SK-N-SH treated with all-trans-retinoic acid at 6 μM for 48 hours (cell line): ENCODE data around the gene IMPG2.

Experiments used
- ATAC-seq: fragments of 200-7000 bp; cut with Tn5 transposase; 3 replicates; pipeline ENCODE4 v1.9.1; 2020; ENCODE audit warnings: mild to moderate bottlenecking, moderate library complexity
- ARNTL ChIP-seq: fragments of 450-650 bp; formaldehyde crosslinking; IDR thresholded peaks from 2 replicates; pipeline ENCODE4 v1.5.0; 2020; ENCODE audit warnings: low read depth, mild to moderate bottlenecking, moderate library complexity, borderline replicate concordance
- BACH2 ChIP-seq: fragments of 250-450 bp; sonication (Bioruptor Pico); IDR thresholded peaks from 2 replicates; pipeline ENCODE4 v1.9.0; 2021; ENCODE audit warnings: mild to moderate bottlenecking, borderline replicate concordance
- CREB5 ChIP-seq: fragments of 250-450 bp; sonication (Bioruptor Pico); IDR thresholded peaks from 2 replicates; pipeline ENCODE4 v1.5.1; 2020; ENCODE audit warnings: low read depth, mild to moderate bottlenecking, moderate library complexity
- CSDC2 ChIP-seq: fragments of 250-450 bp; sonication (Bioruptor Pico); IDR thresholded peaks from 2 replicates; pipeline ENCODE4 v1.5.0; 2020; ENCODE audit warnings: mild to moderate bottlenecking, moderate library complexity
- CSRNP3 ChIP-seq: fragments of 250-450 bp; sonication (Bioruptor Pico); IDR thresholded peaks from 2 replicates; pipeline ENCODE4 v1.5.1; 2021; ENCODE audit warnings: mild to moderate bottlenecking, moderate library complexity
- ESRRG ChIP-seq: fragments of 250-450 bp; sonication (Bioruptor Pico); IDR thresholded peaks from 2 replicates; pipeline ENCODE4 v1.6.1; 2021; ENCODE audit warnings: mild to moderate bottlenecking
- GLIS3 ChIP-seq: fragments of 250-450 bp; sonication (Bioruptor Pico); IDR thresholded peaks from 2 replicates; pipeline ENCODE4 v1.5.0; 2020; ENCODE audit warnings: mild to moderate bottlenecking, moderate library complexity
- ISL1 ChIP-seq: fragments of 250-450 bp; sonication (Bioruptor Pico); IDR thresholded peaks from 2 replicates; pipeline ENCODE4 v2.1.2; 2022; ENCODE audit warnings: mild to moderate bottlenecking, moderate library complexity
- OSR1 ChIP-seq: fragments of 250-450 bp; sonication (Bioruptor Pico); IDR thresholded peaks from 2 replicates; pipeline ENCODE4 v1.8.0; 2022; ENCODE audit warnings: moderate library complexity, mild to moderate bottlenecking, inconsistent platforms
- PATZ1 ChIP-seq: fragments of 250-450 bp; sonication (Bioruptor Pico); IDR thresholded peaks from 2 replicates; pipeline ENCODE4 v1.8.0; 2020; ENCODE audit warnings: mild to moderate bottlenecking, moderate library complexity, borderline replicate concordance
- POU6F1 ChIP-seq: fragments of 250-450 bp; sonication (Bioruptor Pico); IDR thresholded peaks from 2 replicates; pipeline ENCODE4 v1.8.0; 2021; ENCODE audit warnings: low read depth, mild to moderate bottlenecking, moderate library complexity, borderline replicate concordance
- PPARA ChIP-seq: fragments of 250-450 bp; sonication (Bioruptor Pico); IDR thresholded peaks from 2 replicates; pipeline ENCODE4 v1.5.0; 2020; ENCODE audit warnings: mild to moderate bottlenecking, borderline replicate concordance
- RARB ChIP-seq: fragments of 250-450 bp; sonication (Bioruptor Pico); IDR thresholded peaks from 2 replicates; pipeline ENCODE4 v1.8.0; 2021; ENCODE audit warnings: mild to moderate bottlenecking, moderate library complexity
- SNAI2 ChIP-seq: fragments of 250-450 bp; sonication (Bioruptor Pico); IDR thresholded peaks from 2 replicates; pipeline ENCODE4 v1.5.0; 2020; ENCODE audit warnings: mild to moderate bottlenecking, moderate library complexity
- TCF4 ChIP-seq: fragments of 250-450 bp; sonication (Bioruptor Pico); IDR thresholded peaks from 2 replicates; pipeline ENCODE4 v1.8.0; 2021; ENCODE audit warnings: mild to moderate bottlenecking, moderate library complexity, borderline replicate concordance
- ZC3H10 ChIP-seq: fragments of 250-450 bp; sonication (Bioruptor Pico); IDR thresholded peaks from 2 replicates; pipeline ENCODE4 v1.5.1; 2021; ENCODE audit warnings: mild to moderate bottlenecking, moderate library complexity
- ZFP3 ChIP-seq: fragments of 250-450 bp; sonication (Bioruptor Pico); IDR thresholded peaks from 2 replicates; pipeline ENCODE4 v1.5.0; 2020; ENCODE audit warnings: mild to moderate bottlenecking, moderate library complexity
- ZFP30 ChIP-seq: fragments of 450-650 bp; formaldehyde crosslinking; IDR thresholded peaks from 2 replicates; pipeline ENCODE4 v1.5.0; 2022; ENCODE audit warnings: mild to moderate bottlenecking, moderate library complexity
- ZNF565 ChIP-seq: fragments of 450-650 bp; formaldehyde crosslinking; conservative IDR thresholded peaks from 2 replicates; pipeline ENCODE4 v1.5.0; 2020; ENCODE audit warnings: low read depth, mild to moderate bottlenecking, moderate library complexity
- ZNF70 ChIP-seq: fragments of 450-650 bp; formaldehyde crosslinking; IDR thresholded peaks from 2 replicates; pipeline ENCODE4 v1.5.0; 2020; ENCODE audit warnings: mild to moderate bottlenecking, moderate library complexity
- ZNF8 ChIP-seq: fragments of 450-650 bp; formaldehyde crosslinking; IDR thresholded peaks from 2 replicates; pipeline ENCODE4 v1.5.0; 2020; ENCODE audit warnings: mild to moderate bottlenecking, moderate library complexity

Gene IMPG2

GRCh38 chr3:101252945-101253344 lies 67.4 kb downstream of the IMPG2 start:
- TF ChIP-seq ESRRG (CRISPR knock-in tag) (no peak), PATZ1 (CRISPR knock-in tag) (no peak), BACH2 (CRISPR knock-in tag) (no peak), CSRNP3 (CRISPR knock-in tag) (no peak), ARNTL (CRISPR knock-in tag) (no peak), GLIS3 (CRISPR knock-in tag) (no peak), ISL1 (CRISPR knock-in tag) (no peak), CREB5 (CRISPR knock-in tag) (no peak)
- ATAC-seq: no peak

GRCh38 chr3:101252307-101252706 lies 68.1 kb downstream of the IMPG2 start:
- ATAC-seq: no peak
- TF ChIP-seq SNAI2 (CRISPR knock-in tag) (no peak), CREB5 (CRISPR knock-in tag) (no peak), ZNF8 (CRISPR knock-in tag) (no peak), PPARA (CRISPR knock-in tag) (no peak), POU6F1 (CRISPR knock-in tag) (no peak), BACH2 (CRISPR knock-in tag) (no peak), PATZ1 (CRISPR knock-in tag) (no peak), GLIS3 (CRISPR knock-in tag) (no peak), CSDC2 (CRISPR knock-in tag) (no peak), CSRNP3 (CRISPR knock-in tag) (no peak), ZC3H10 (no peak), ZNF70 (CRISPR knock-in tag) (no peak), TCF4 (CRISPR knock-in tag) (no peak), ZFP3 (CRISPR knock-in tag) (no peak), OSR1 (CRISPR knock-in tag) (no peak), ZFP30 (CRISPR knock-in tag) (no peak), RARB (CRISPR knock-in tag) (no peak), ZNF565 (CRISPR knock-in tag) (no peak)
- TF ChIP-seq, all 23 proteins: peak for 0
